ENCODE results near the gene DEXI. TPM values are rescaled to one million over a fixed set of nuclear protein-coding genes. Genes with fewer than 3 reads are reported as not detected.
A peak's percentile ranks its signal among the peaks of the same experiment; 100 is the strongest.

The DEXI gene
- total and polyA plus RNA-seq, 2 donors (not counting 1 experiment from before 2014, with no cell fraction given): 38.8 to 49.9 TPM

DNA sequence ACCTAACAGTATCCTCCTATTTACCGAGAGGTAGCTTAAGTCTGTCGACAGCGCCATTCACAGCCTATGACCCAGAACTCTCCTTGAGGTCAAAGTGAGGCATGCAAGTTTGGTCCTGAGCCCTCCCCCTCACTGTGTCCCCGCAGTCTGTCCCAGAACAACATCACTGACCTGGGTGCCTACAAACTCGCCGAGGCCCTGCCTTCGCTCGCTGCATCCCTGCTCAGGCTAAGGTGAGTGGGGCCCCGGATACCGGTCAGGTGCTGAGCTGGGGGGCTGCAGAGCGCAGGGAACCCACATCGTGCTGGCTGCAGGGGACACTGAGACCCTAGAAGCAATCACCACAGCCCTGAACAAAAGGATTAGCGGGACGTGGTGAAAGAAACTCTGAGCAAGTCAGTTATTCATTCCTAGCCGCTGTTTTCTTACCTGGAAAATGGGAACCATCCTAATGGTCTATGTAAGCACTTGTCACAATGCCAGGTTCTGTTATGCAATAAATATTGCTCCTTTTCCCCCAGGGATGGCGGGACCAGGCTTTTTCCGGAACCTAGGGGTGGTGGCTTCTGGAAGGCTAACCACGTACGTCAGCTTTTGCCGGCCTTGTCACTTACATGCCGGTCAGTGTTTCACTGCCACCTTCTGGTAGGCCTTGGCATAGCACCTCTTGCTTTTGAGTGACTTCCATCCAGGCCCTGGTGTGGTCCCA, 23.8 kb downstream of the DEXI start:
- Histone ChIP-seq H3K36me3 (ENCODE audit: control insufficient read depth, insufficient read depth, low read length) (no peaks in the 10 kb centered on the region), H3K9me3 (ENCODE audit: control insufficient read depth, insufficient read depth, low read depth, low read length) (no peaks in the 10 kb centered on the region), H3K4me3 (replicated peaks in 1 of 4; ENCODE audit: control extremely low read depth in 1 of 4, insufficient read depth in 1 of 4, low read depth in 3 of 4, low read length in 4 of 4) (peak overlapping the region in 1 of 4 experiments; percentile 27), H2AFZ (ENCODE audit: low read length) (no peak overlapping the region), H4K20me1 (ENCODE audit: control insufficient read depth, extremely low read depth, insufficient read depth, low read length) (no peaks in the 10 kb centered on the region), H3K79me2 (ENCODE audit: control insufficient read depth, insufficient read depth, low read length) (no peaks in the 10 kb centered on the region), H3K27ac (ENCODE audit: insufficient read depth, low read length) (no peak overlapping the region), H3K4me1 (ENCODE audit: control insufficient read depth, extremely low read depth, insufficient read depth, low read length) (peaks cover 5% of the 10 kb centered on the region), H3K9ac (ENCODE audit: insufficient read depth, low read length) (no peak overlapping the region), H3K4me2 (ENCODE audit: extremely low read depth, insufficient read depth, low read length) (no peak overlapping the region), H3K27me3 (ENCODE audit: control insufficient read depth, insufficient read depth, low read length) (no peaks in the 10 kb centered on the region)
- TF ChIP-seq, protein P1, sequence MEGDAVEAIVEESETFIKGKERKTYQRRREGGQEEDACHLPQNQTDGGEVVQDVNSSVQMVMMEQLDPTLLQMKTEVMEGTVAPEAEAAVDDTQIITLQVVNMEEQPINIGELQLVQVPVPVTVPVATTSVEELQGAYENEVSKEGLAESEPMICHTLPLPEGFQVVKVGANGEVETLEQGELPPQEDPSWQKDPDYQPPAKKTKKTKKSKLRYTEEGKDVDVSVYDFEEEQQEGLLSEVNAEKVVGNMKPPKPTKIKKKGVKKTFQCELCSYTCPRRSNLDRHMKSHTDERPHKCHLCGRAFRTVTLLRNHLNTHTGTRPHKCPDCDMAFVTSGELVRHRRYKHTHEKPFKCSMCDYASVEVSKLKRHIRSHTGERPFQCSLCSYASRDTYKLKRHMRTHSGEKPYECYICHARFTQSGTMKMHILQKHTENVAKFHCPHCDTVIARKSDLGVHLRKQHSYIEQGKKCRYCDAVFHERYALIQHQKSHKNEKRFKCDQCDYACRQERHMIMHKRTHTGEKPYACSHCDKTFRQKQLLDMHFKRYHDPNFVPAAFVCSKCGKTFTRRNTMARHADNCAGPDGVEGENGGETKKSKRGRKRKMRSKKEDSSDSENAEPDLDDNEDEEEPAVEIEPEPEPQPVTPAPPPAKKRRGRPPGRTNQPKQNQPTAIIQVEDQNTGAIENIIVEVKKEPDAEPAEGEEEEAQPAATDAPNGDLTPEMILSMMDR (conservative IDR thresholded peaks at IDR 0.05 in 1 of 2, IDR thresholded peaks at IDR 0.05 in 1 of 2; ENCODE audit: low read depth in 1 of 2, low read length in 2 of 2): peak; percentile 100
- no peak for TF ChIP-seq EZH2 (IDR thresholded peaks at IDR 0.05; ENCODE audit: low read length, missing control alignments)
- peak; percentile 88 to 94 for DNase-seq (ENCODE audit: low read depth in 2 of 2)

DNA sequence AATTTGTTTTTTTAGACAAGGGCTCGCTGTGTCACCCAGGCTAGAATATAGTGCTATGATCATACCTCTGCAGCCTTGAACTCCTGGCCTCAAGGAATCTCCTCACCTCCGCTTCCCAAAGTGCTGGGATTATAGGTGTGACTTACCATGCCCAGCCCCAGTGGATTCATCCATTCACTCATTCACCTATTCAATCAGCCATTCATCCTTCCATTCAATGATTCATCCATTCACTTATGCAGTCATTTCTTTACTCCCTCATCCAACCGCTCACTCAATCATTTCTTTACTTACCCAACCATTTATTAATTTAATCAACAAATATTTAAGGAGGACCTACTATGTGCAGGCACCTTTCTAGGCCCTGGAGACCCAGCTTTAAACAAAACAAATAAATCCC, 25.7 kb downstream of the DEXI start:
- Histone ChIP-seq H3K4me3 (replicated peaks in 1 of 4; ENCODE audit: control extremely low read depth in 1 of 4, insufficient read depth in 1 of 4, low read depth in 3 of 4, low read length in 4 of 4) (no peak overlapping the region), H3K9me3 (ENCODE audit: control insufficient read depth, insufficient read depth, low read depth, low read length) (no peaks in the 10 kb centered on the region), H3K4me2 (ENCODE audit: extremely low read depth, insufficient read depth, low read length) (no peak overlapping the region), H3K4me1 (ENCODE audit: control insufficient read depth, extremely low read depth, insufficient read depth, low read length) (no peaks in the 10 kb centered on the region), H3K27ac (ENCODE audit: insufficient read depth, low read length) (no peak overlapping the region), H3K36me3 (ENCODE audit: control insufficient read depth, insufficient read depth, low read length) (no peaks in the 10 kb centered on the region), H3K9ac (ENCODE audit: insufficient read depth, low read length) (no peak overlapping the region), H3K79me2 (ENCODE audit: control insufficient read depth, insufficient read depth, low read length) (no peaks in the 10 kb centered on the region), H2AFZ (ENCODE audit: low read length) (no peak overlapping the region), H3K27me3 (ENCODE audit: control insufficient read depth, insufficient read depth, low read length) (peaks cover 4% of the 10 kb centered on the region), H4K20me1 (ENCODE audit: control insufficient read depth, extremely low read depth, insufficient read depth, low read length) (no peaks in the 10 kb centered on the region)
- no peak for TF ChIP-seq EZH2 (IDR thresholded peaks at IDR 0.05; ENCODE audit: low read length, missing control alignments)
- TF ChIP-seq, protein P1 (conservative IDR thresholded peaks at IDR 0.05 in 1 of 2, IDR thresholded peaks at IDR 0.05 in 1 of 2; ENCODE audit: low read depth in 1 of 2, low read length in 2 of 2): no peak
- no peak for DNase-seq (ENCODE audit: low read depth in 2 of 2)

DNA sequence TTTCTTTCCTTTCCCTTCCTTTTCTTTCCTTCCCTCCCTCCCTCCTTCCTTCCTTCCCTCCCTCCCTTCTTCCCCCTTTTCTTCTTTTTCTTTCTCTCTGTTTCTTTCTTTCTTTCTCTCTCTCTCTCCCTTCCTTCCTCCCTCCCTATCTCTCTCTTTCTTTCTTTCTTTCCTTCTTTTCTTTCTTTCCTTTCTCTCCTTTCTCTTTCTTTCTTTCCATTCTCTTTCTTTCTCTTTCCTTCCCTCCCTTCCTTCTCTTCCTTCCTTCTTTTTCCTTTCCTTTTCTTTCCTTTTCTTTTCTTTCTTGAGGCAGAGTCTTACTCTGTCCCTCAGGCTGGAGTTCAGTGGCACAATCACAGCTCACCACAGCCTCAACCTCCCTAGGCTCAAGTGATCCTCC, 31.0 kb downstream of the DEXI start:
- no peaks in the 10 kb centered on the region for H3K79me2 ChIP-seq (ENCODE audit: control insufficient read depth, insufficient read depth, low read length)
- peaks cover 15% of the 10 kb centered on the region for H3K27me3 ChIP-seq (ENCODE audit: control insufficient read depth, insufficient read depth, low read length)
- H3K4me3 ChIP-seq (replicated peaks in 1 of 4; ENCODE audit: control extremely low read depth in 1 of 4, insufficient read depth in 1 of 4, low read depth in 3 of 4, low read length in 4 of 4): no peak overlapping the region
- no peak overlapping the region for H3K27ac ChIP-seq (ENCODE audit: insufficient read depth, low read length)
- TF ChIP-seq, protein P1 (conservative IDR thresholded peaks at IDR 0.05 in 1 of 2, IDR thresholded peaks at IDR 0.05 in 1 of 2; ENCODE audit: low read depth in 1 of 2, low read length in 2 of 2): no peak
- no peak for TF ChIP-seq EZH2 (IDR thresholded peaks at IDR 0.05; ENCODE audit: low read length, missing control alignments)
- no peak overlapping the region for H3K9ac ChIP-seq (ENCODE audit: insufficient read depth, low read length)
- no peaks in the 10 kb centered on the region for H3K36me3 ChIP-seq (ENCODE audit: control insufficient read depth, insufficient read depth, low read length)
- no peak overlapping the region for H3K4me2 ChIP-seq (ENCODE audit: extremely low read depth, insufficient read depth, low read length)
- H3K9me3 ChIP-seq (ENCODE audit: control insufficient read depth, insufficient read depth, low read depth, low read length): no peaks in the 10 kb centered on the region
- no peak for DNase-seq (ENCODE audit: low read depth in 2 of 2)
- no peaks in the 10 kb centered on the region for H3K4me1 ChIP-seq (ENCODE audit: control insufficient read depth, extremely low read depth, insufficient read depth, low read length)
- no peaks in the 10 kb centered on the region for H4K20me1 ChIP-seq (ENCODE audit: control insufficient read depth, extremely low read depth, insufficient read depth, low read length)
- H2AFZ ChIP-seq (ENCODE audit: low read length): no peak overlapping the region
